ENCODE results near the gene ABCA9.
"Not testable (repeated sequence)": the region's sequence is repeated elsewhere in the genome, so short reads cannot be mapped to it uniquely, and the experiment has no call there.

GRCh38 chr17:69072803-69073256 lies 12.1 kb upstream of the ABCA9 start:
- TF ChIP-seq CTCF (conservative IDR thresholded peaks at IDR 0.05; ENCODE audit: low read length); EZH2phosphoT487 (IDR thresholded peaks at IDR 0.05; ENCODE audit: borderline replicate concordance, low read depth, low read length): not testable (repeated sequence)
